Heart left ventricle (tissue), 13 donors: ENCODE results near the gene CCT3.
"Not testable (repeated sequence)": the region's sequence is repeated elsewhere in the genome, so short reads cannot be mapped to it uniquely, and the experiment has no call there.

ENCODE experiments used
- CTCF ChIP-seq, 12 donors: fragments of 200-600 bp; sonication (generic) in 4 of 12; IDR thresholded peaks; one replicate each; pipeline versions ENCODE4 v1.5.0 to v1.8.0; 2018 to 2022; ENCODE audit warnings: antibody characterized with exemption in 12 of 12, mild to moderate bottlenecking in 5 of 12
- POLR2A ChIP-seq, 2 donors: fragments of 450-650 bp; IDR thresholded peaks; one replicate each; pipeline ENCODE4 v1.6.1; 2017; ENCODE audit warnings: antibody characterized with exemption in 2 of 2, mild to moderate bottlenecking in 2 of 2, moderate library complexity in 2 of 2
- donor health status: ischemic (EF 13 %, LVEDD 7.1; RV severe dilation, severe dysfunction).
- donor health status: DM: no; HTN: yes; CAD: no.
- donor health status: DM: no; HTN: no; CAD: no.
- donor health status: ischemic (EF 25% LVEDD 6.9; RV normal size, moderate dysfunction).
- donor health status: ischemic (EF 25% LVEDD 5.7; RV mildly dilated, moderate dysfunction).
- donor health status: ischemic (EF 35%, LVEDD 5.7; RV mildly dilated, moderate dysfunction).
- donor health status: nonischemic (EF 11% LVEDD 7.7; RV severe dilation, severe dysfunction).
- donor health status: DM: yes; HTN: yes; CAD: no.
- donor health status: PGD.
- donor health status: ischemic (EF 29% LVEDD 5.4; RV normal size, mild dysfunction).
- donor health status: nonischemic (EF 23%, LVEDD 6.1; RV moderate dilation, normal function).

GRCh38 chr1:156369685-156370286 lies 31.7 kb upstream of the CCT3 start:
- not testable (repeated sequence) for TF ChIP-seq CTCF, POLR2A (IDR thresholded peaks at IDR 0.05)
